AG10803 (cell line): ENCODE data around the gene TMEM245.
"Not testable (repeated sequence)": the region's sequence is repeated elsewhere in the genome, so short reads cannot be mapped to it uniquely, and the experiment has no call there.

ENCODE experiments used
- DNase-seq: peaks from one replicate; pipeline ENCODE4 v3.0.0; 2010; ENCODE audit warnings: low read depth
- H3K4me3 ChIP-seq: 2 replicates; pipeline ENCODE4 v1.5.1; 2011; ENCODE audit warnings: mild to moderate bottlenecking, low read length, control low read depth
- CTCF ChIP-seq: conservative IDR thresholded peaks from 2 replicates; pipeline ENCODE4 v1.5.1; 2011; ENCODE audit warnings: mild to moderate bottlenecking, low read length, control low read depth, inconsistent platforms

Gene TMEM245

GRCh38 chr9:108980893-108981292 is 138.9 kb downstream of the TMEM245 start:
- H3K4me3 ChIP-seq = no peak overlapping the region
- DNase-seq = no peak
- no peak for TF ChIP-seq CTCF

GRCh38 chr9:108978205-108978604 is 141.5 kb downstream of the TMEM245 start:
- peak; percentile 31 for DNase-seq
- no peak for TF ChIP-seq CTCF
- H3K4me3 ChIP-seq = no peak overlapping the region

GRCh38 chr9:108973895-108974294 is 145.9 kb downstream of the TMEM245 start:
- no peak for TF ChIP-seq CTCF
- no peak for DNase-seq
- no peak overlapping the region for H3K4me3 ChIP-seq

- peak; percentile 54 for DNase-seq
- H3K4me3 ChIP-seq = no peak overlapping the region
- no peak for TF ChIP-seq CTCF
These were observed 147.0 kb downstream of the TMEM245 start for GRCh38 chr9:108972626-108973209.

- DNase-seq = no peak
- no peak overlapping the region for H3K4me3 ChIP-seq
- TF ChIP-seq CTCF = no peak
These were observed 147.6 kb downstream of the TMEM245 start for GRCh38 chr9:108972186-108972585.

GRCh38 chr9:108971392-108971791 is 148.4 kb downstream of the TMEM245 start:
- DNase-seq, H3K4me3 ChIP-seq: not testable (repeated sequence)

- DNase-seq = no peak
- no peak overlapping the region for H3K4me3 ChIP-seq
- no peak for TF ChIP-seq CTCF
These were observed 151.8 kb downstream of the TMEM245 start for GRCh38 chr9:108967916-108968315.
